Colonic mucosa (tissue), 4 donors: Measurements from ENCODE around the gene AQP12A. TPM values are rescaled to one million over a fixed set of nuclear protein-coding genes. Genes with fewer than 3 reads are reported as not detected.

ENCODE experiments used
- DNase-seq: peaks from one replicate; pipeline ENCODE4 v3.0.0-alpha.2; 2020
- H3K27ac ChIP-seq: fragments of 200-600 bp; one replicate; pipeline ENCODE4 v1.8.0; 2021
- H3K27me3 ChIP-seq: fragments of 200-600 bp; one replicate; pipeline ENCODE4 v1.8.0; 2021
- H3K36me3 ChIP-seq: fragments of 200-600 bp; one replicate; pipeline ENCODE4 v1.8.0; 2021
- H3K4me1 ChIP-seq: fragments of 200-600 bp; one replicate; pipeline ENCODE4 v1.8.0; 2021; ENCODE audit warnings: mild to moderate bottlenecking
- H3K4me3 ChIP-seq: fragments of 200-600 bp; one replicate; pipeline ENCODE4 v1.8.0; 2021
- H3K9ac ChIP-seq, 2 donors: one replicate each; pipeline ENCODE4 v1.7.0; 2013; ENCODE audit warnings: control low read depth in 2 of 2, low read depth in 2 of 2, low read length in 2 of 2
- H3K9me3 ChIP-seq: fragments of 200-600 bp; one replicate; pipeline ENCODE4 v1.8.0; 2021
- CTCF ChIP-seq: fragments of 200-600 bp; IDR thresholded peaks from one replicate; pipeline ENCODE4 v1.8.0; 2022; ENCODE audit warnings: antibody characterized with exemption, mild to moderate bottlenecking
- intact Hi-C: fragments of 100-400 bp; cut with DNase I; formaldehyde crosslinking; loops from one replicate; pipeline ENCODE4 v1.14.1; 2022
- total RNA-seq, 2 donors: library from RNA; stranded (reverse); fragmentation: NEBNext Ultra II Directional in 1 of 2; extraction: Animal tissue kit (Norgen Biotek cat#: 25700) in 1 of 2; gene quantifications; one replicate each; pipeline ENCODE4 v1.2.1, GENCODE V29; 2021
- donor health status: healthy.
- donor health status: DM: no; HTN: no; CAD: no.
- donor health status: DM: no; HTN: no; CAD: no.

AQP12A gene
- total RNA-seq, 2 donors from 2014 or later: 9.0 to 20.5 TPM

- no peaks in the 10 kb centered on the region for H3K36me3 ChIP-seq
- TF ChIP-seq CTCF: no peak
- no peak overlapping the region for H3K9ac ChIP-seq
- H3K27me3 ChIP-seq: no peaks in the 10 kb centered on the region
- H3K9me3 ChIP-seq: no peaks in the 10 kb centered on the region
- H3K27ac ChIP-seq: no peak overlapping the region
- H3K4me3 ChIP-seq: no peak overlapping the region
- H3K4me1 ChIP-seq: no peaks in the 10 kb centered on the region
- intact Hi-C loops: no loop called here
- no peak for DNase-seq
Measured at GRCh38 chr2:240742602-240743095, 51.0 kb downstream of the AQP12A start.

GRCh38 chr2:240745456-240745855 is 53.8 kb downstream of the AQP12A start:
- no peak for DNase-seq
- intact Hi-C loops: no loop called here
- Histone ChIP-seq H3K27ac (no peak overlapping the region), H3K9ac (no peak overlapping the region), H3K27me3 (no peaks in the 10 kb centered on the region), H3K4me3 (no peak overlapping the region), H3K36me3 (no peaks in the 10 kb centered on the region), H3K4me1 (no peaks in the 10 kb centered on the region), H3K9me3 (no peaks in the 10 kb centered on the region)
- no peak for TF ChIP-seq CTCF

- Histone ChIP-seq H3K9me3 (no peaks in the 10 kb centered on the region), H3K4me3 (no peak overlapping the region), H3K27me3 (no peaks in the 10 kb centered on the region), H3K4me1 (no peaks in the 10 kb centered on the region), H3K36me3 (no peaks in the 10 kb centered on the region), H3K27ac (no peak overlapping the region), H3K9ac (no peak overlapping the region)
- no peak for DNase-seq
- TF ChIP-seq CTCF: no peak
- intact Hi-C loops: no loop called here
Measured at GRCh38 chr2:240745962-240746361, 54.3 kb downstream of the AQP12A start.

GRCh38 chr2:240746671-240747070 is 55.0 kb downstream of the AQP12A start:
- H3K9ac ChIP-seq: no peak overlapping the region
- H3K27ac ChIP-seq: no peak overlapping the region
- DNase-seq: no peak
- TF ChIP-seq CTCF: no peak
- no peak overlapping the region for H3K4me3 ChIP-seq
- intact Hi-C loops: no loop called here
- H3K27me3 ChIP-seq: no peaks in the 10 kb centered on the region
- H3K36me3 ChIP-seq: no peaks in the 10 kb centered on the region
- H3K9me3 ChIP-seq: no peaks in the 10 kb centered on the region
- H3K4me1 ChIP-seq: no peaks in the 10 kb centered on the region

GRCh38 chr2:240747256-240747655 is 55.6 kb downstream of the AQP12A start:
- Histone ChIP-seq H3K9me3 (no peaks in the 10 kb centered on the region), H3K36me3 (no peaks in the 10 kb centered on the region), H3K4me1 (no peaks in the 10 kb centered on the region), H3K9ac (no peak overlapping the region), H3K27me3 (no peaks in the 10 kb centered on the region), H3K4me3 (no peak overlapping the region), H3K27ac (no peak overlapping the region)
- no peak for DNase-seq
- TF ChIP-seq CTCF: no peak
- intact Hi-C loops: no loop called here

Other genes starting within 250 kb of the AQP12A start
- 10 to 100 TPM; 12.3 to 18.1 TPM for gene ANKMY1, start 133.9 kb upstream of the AQP12A start, total RNA-seq
- gene DUSP28, start 131.5 kb upstream of the AQP12A start, total RNA-seq: 1 to 10 TPM; 3.9 to 5.3 TPM
- 100 to 1,000 TPM in 1 of 2 donors, 10 to 100 TPM in 1; 87.2 to 108 TPM for gene RNPEPL1, start 123.4 kb upstream of the AQP12A start, total RNA-seq
- gene CAPN10, start 105.1 kb upstream of the AQP12A start, total RNA-seq: 10 to 100 TPM; 29.1 to 47.8 TPM
- gene GPR35, start 66.4 kb upstream of the AQP12A start, total RNA-seq: 10 to 100 TPM; 64.4 to 92.2 TPM
- gene AQP12B, start 9.0 kb upstream of the AQP12A start, total RNA-seq: 1 to 10 TPM; 7.9 to 9.6 TPM
- 1 to 10 TPM; 1.9 to 4.3 TPM for gene KIF1A, start 128.4 kb downstream of the AQP12A start, total RNA-seq
- gene AGXT, start 177.0 kb downstream of the AQP12A start, total RNA-seq: 1 to 10 TPM; 1.9 to 6.1 TPM
- 10 to 100 TPM in 1 of 2 donors, 1 to 10 TPM in 1; 6.1 to 22.2 TPM for gene MAB21L4, start 204.3 kb downstream of the AQP12A start, total RNA-seq
- gene CROCC2, start 214.5 kb downstream of the AQP12A start, total RNA-seq: under 1 TPM in 1 of 2 donors, not detected in 1; 0.05 TPM